ENCODE data around the gene MAPKAPK2.
"Not testable (repeated sequence)": the region's sequence is repeated elsewhere in the genome, so short reads cannot be mapped to it uniquely, and the experiment has no call there.

The MAPKAPK2 gene

GRCh38 chr1:206762741-206763364, 78.1 kb downstream of the MAPKAPK2 start:
- H3K79me2 ChIP-seq (ENCODE audit: control insufficient read depth, insufficient read depth, low read length, unreplicated experiment); H3K27ac ChIP-seq (ENCODE audit: low read depth, low read length); H3K4me1 ChIP-seq (ENCODE audit: control insufficient read depth, insufficient read depth, low read length, unreplicated experiment); H3K36me3 ChIP-seq (ENCODE audit: insufficient read depth, low read length); H3K4me3 ChIP-seq (ENCODE audit: low read depth, low read length); H2AFZ ChIP-seq (ENCODE audit: low read length, unreplicated experiment): not testable (repeated sequence)
- H3K27me3 ChIP-seq (ENCODE audit: insufficient read depth, low read length) = peaks cover 53% of the 10 kb centered on the region

GRCh38 chr1:206765771-206766170, 81.1 kb downstream of the MAPKAPK2 start:
- H2AFZ ChIP-seq (ENCODE audit: low read length, unreplicated experiment); H3K4me3 ChIP-seq (ENCODE audit: low read depth, low read length); H3K4me1 ChIP-seq (ENCODE audit: control insufficient read depth, insufficient read depth, low read length, unreplicated experiment); H3K79me2 ChIP-seq (ENCODE audit: control insufficient read depth, insufficient read depth, low read length, unreplicated experiment); H3K36me3 ChIP-seq (ENCODE audit: insufficient read depth, low read length); H3K27ac ChIP-seq (ENCODE audit: low read depth, low read length): not testable (repeated sequence)
- peaks cover 42% of the 10 kb centered on the region for H3K27me3 ChIP-seq (ENCODE audit: insufficient read depth, low read length)

GRCh38 chr1:206766251-206766856, 81.6 kb downstream of the MAPKAPK2 start:
- no peak overlapping the region for H3K27ac ChIP-seq (ENCODE audit: low read depth, low read length)
- H3K4me1 ChIP-seq (ENCODE audit: control insufficient read depth, insufficient read depth, low read length, unreplicated experiment) = no peaks in the 10 kb centered on the region
- H3K79me2 ChIP-seq (ENCODE audit: control insufficient read depth, insufficient read depth, low read length, unreplicated experiment) = no peaks in the 10 kb centered on the region
- H3K36me3 ChIP-seq (ENCODE audit: insufficient read depth, low read length) = no peaks in the 10 kb centered on the region
- H3K4me3 ChIP-seq (ENCODE audit: low read depth, low read length) = no peak overlapping the region
- peaks cover 42% of the 10 kb centered on the region for H3K27me3 ChIP-seq (ENCODE audit: insufficient read depth, low read length)
- H2AFZ ChIP-seq (ENCODE audit: low read length, unreplicated experiment) = no peak overlapping the region

- H3K27me3 ChIP-seq (ENCODE audit: insufficient read depth, low read length) = peaks cover 51% of the 10 kb centered on the region
- H3K4me3 ChIP-seq (ENCODE audit: low read depth, low read length) = no peak overlapping the region
- no peak overlapping the region for H3K27ac ChIP-seq (ENCODE audit: low read depth, low read length)
- H3K79me2 ChIP-seq (ENCODE audit: control insufficient read depth, insufficient read depth, low read length, unreplicated experiment) = no peaks in the 10 kb centered on the region
- no peaks in the 10 kb centered on the region for H3K4me1 ChIP-seq (ENCODE audit: control insufficient read depth, insufficient read depth, low read length, unreplicated experiment)
- H2AFZ ChIP-seq (ENCODE audit: low read length, unreplicated experiment) = no peak overlapping the region
- no peaks in the 10 kb centered on the region for H3K36me3 ChIP-seq (ENCODE audit: insufficient read depth, low read length)
Observed at GRCh38 chr1:206768472-206769303, 84.0 kb downstream of the MAPKAPK2 start.

- Histone ChIP-seq H3K36me3 (ENCODE audit: insufficient read depth, low read length) (no peaks in the 10 kb centered on the region), H2AFZ (ENCODE audit: low read length, unreplicated experiment) (no peak overlapping the region), H3K27ac (ENCODE audit: low read depth, low read length) (no peak overlapping the region), H3K4me3 (ENCODE audit: low read depth, low read length) (no peak overlapping the region), H3K27me3 (ENCODE audit: insufficient read depth, low read length) (peaks cover 55% of the 10 kb centered on the region), H3K4me1 (ENCODE audit: control insufficient read depth, insufficient read depth, low read length, unreplicated experiment) (no peaks in the 10 kb centered on the region), H3K79me2 (ENCODE audit: control insufficient read depth, insufficient read depth, low read length, unreplicated experiment) (no peaks in the 10 kb centered on the region)
Observed at GRCh38 chr1:206769304-206769731, 84.6 kb downstream of the MAPKAPK2 start.

- H2AFZ ChIP-seq (ENCODE audit: low read length, unreplicated experiment) = no peak within 1 kb of the TSS
- no peak within 1 kb of the TSS for H3K4me3 ChIP-seq (ENCODE audit: low read depth, low read length)
- H3K4me1 ChIP-seq (ENCODE audit: control insufficient read depth, insufficient read depth, low read length, unreplicated experiment) = no peaks in the 10 kb centered on the region
- H3K27me3 ChIP-seq (ENCODE audit: insufficient read depth, low read length) = peaks cover 56% of the 10 kb centered on the region
- H3K36me3 ChIP-seq (ENCODE audit: insufficient read depth, low read length) = no peaks in the 10 kb centered on the region
- H3K79me2 ChIP-seq (ENCODE audit: control insufficient read depth, insufficient read depth, low read length, unreplicated experiment) = no peaks in the 10 kb centered on the region
- H3K27ac ChIP-seq (ENCODE audit: low read depth, low read length) = no peak within 1 kb of the TSS
Observed at GRCh38 chr1:206770531-206771337, 86.0 kb downstream of the MAPKAPK2 start, which contains the start of gene IL19. Gene IL19, plus strand, starts transcription at chr1:206770773. Its CDS starts 65,890 bp downstream, at chr1:206836663.

- Histone ChIP-seq H3K36me3 (ENCODE audit: insufficient read depth, low read length) (no peaks in the 10 kb centered on the region), H3K4me3 (ENCODE audit: low read depth, low read length) (no peak overlapping the region), H3K79me2 (ENCODE audit: control insufficient read depth, insufficient read depth, low read length, unreplicated experiment) (no peaks in the 10 kb centered on the region), H2AFZ (ENCODE audit: low read length, unreplicated experiment) (no peak overlapping the region), H3K4me1 (ENCODE audit: control insufficient read depth, insufficient read depth, low read length, unreplicated experiment) (no peaks in the 10 kb centered on the region), H3K27ac (ENCODE audit: low read depth, low read length) (no peak overlapping the region), H3K27me3 (ENCODE audit: insufficient read depth, low read length) (peaks cover 58% of the 10 kb centered on the region)
Observed at GRCh38 chr1:206771338-206771692, 86.6 kb downstream of the MAPKAPK2 start.

GRCh38 chr1:206772243-206772937, 87.7 kb downstream of the MAPKAPK2 start, which contains the start of gene IL10:
Gene IL10, minus strand, starts transcription at chr1:206772494. Its CDS starts 59 bp downstream, at chr1:206772435.
- Histone ChIP-seq H3K79me2 (ENCODE audit: control insufficient read depth, insufficient read depth, low read length, unreplicated experiment) (no peaks in the 10 kb centered on the region), H3K27me3 (ENCODE audit: insufficient read depth, low read length) (peaks cover 59% of the 10 kb centered on the region), H3K27ac (ENCODE audit: low read depth, low read length) (no peak within 1 kb of the TSS), H2AFZ (ENCODE audit: low read length, unreplicated experiment) (no peak within 1 kb of the TSS), H3K4me3 (ENCODE audit: low read depth, low read length) (no peak within 1 kb of the TSS), H3K4me1 (ENCODE audit: control insufficient read depth, insufficient read depth, low read length, unreplicated experiment) (no peaks in the 10 kb centered on the region), H3K36me3 (ENCODE audit: insufficient read depth, low read length) (no peaks in the 10 kb centered on the region)

GRCh38 chr1:206774093-206774492, 89.4 kb downstream of the MAPKAPK2 start:
- H2AFZ ChIP-seq (ENCODE audit: low read length, unreplicated experiment) = no peak overlapping the region
- H3K36me3 ChIP-seq (ENCODE audit: insufficient read depth, low read length) = no peaks in the 10 kb centered on the region
- no peak overlapping the region for H3K4me3 ChIP-seq (ENCODE audit: low read depth, low read length)
- no peaks in the 10 kb centered on the region for H3K79me2 ChIP-seq (ENCODE audit: control insufficient read depth, insufficient read depth, low read length, unreplicated experiment)
- no peak overlapping the region for H3K27ac ChIP-seq (ENCODE audit: low read depth, low read length)
- H3K27me3 ChIP-seq (ENCODE audit: insufficient read depth, low read length) = peaks cover 73% of the 10 kb centered on the region
- no peaks in the 10 kb centered on the region for H3K4me1 ChIP-seq (ENCODE audit: control insufficient read depth, insufficient read depth, low read length, unreplicated experiment)

- Histone ChIP-seq H3K36me3 (ENCODE audit: insufficient read depth, low read length) (no peaks in the 10 kb centered on the region), H3K27ac (ENCODE audit: low read depth, low read length) (no peak overlapping the region), H3K4me3 (ENCODE audit: low read depth, low read length) (no peak overlapping the region), H3K4me1 (ENCODE audit: control insufficient read depth, insufficient read depth, low read length, unreplicated experiment) (no peaks in the 10 kb centered on the region), H2AFZ (ENCODE audit: low read length, unreplicated experiment) (no peak overlapping the region), H3K27me3 (ENCODE audit: insufficient read depth, low read length) (peaks cover 57% of the 10 kb centered on the region), H3K79me2 (ENCODE audit: control insufficient read depth, insufficient read depth, low read length, unreplicated experiment) (no peaks in the 10 kb centered on the region)
Observed at GRCh38 chr1:206776229-206776628, 91.5 kb downstream of the MAPKAPK2 start.

Data from ACC112 (cell line).